SK-N-MC (cell line): ENCODE data around the gene SBF2.

Experiments used
- DNase-seq: peaks from one replicate; pipeline ENCODE4 v3.0.0-alpha.2; 2011; ENCODE audit warnings: low read depth, low spot score
- H3K27ac ChIP-seq: fragments of 200-600 bp; sonication (generic); 2 replicates; pipeline ENCODE4 v1.5.1; 2016; ENCODE audit warnings: mixed run types
- H3K36me3 ChIP-seq: fragments of 200-600 bp; sonication (generic); 2 replicates; pipeline ENCODE4 v1.6.1; 2017; ENCODE audit warnings: antibody characterized with exemption, low read length, mixed read lengths; ENCODE audit not compliant: insufficient read depth
- H3K4me3 ChIP-seq: fragments of 200-600 bp; sonication (generic); 2 replicates; pipeline ENCODE4 v1.5.1; 2016
- H3K9ac ChIP-seq: fragments of 200-600 bp; sonication (generic); 2 replicates; pipeline ENCODE4 v1.8.0; 2017; ENCODE audit warnings: mixed run types, mixed read lengths; ENCODE audit not compliant: insufficient read length
- H3K9me3 ChIP-seq: fragments of 200-600 bp; sonication (generic); 2 replicates; pipeline ENCODE4 v1.6.1; 2017; ENCODE audit warnings: low read depth, mild to moderate bottlenecking, antibody characterized with exemption, low read length, moderate library complexity, mixed read lengths
- EZH2 ChIP-seq: fragments of 200-600 bp; sonication (generic); IDR thresholded peaks from one replicate; pipeline ENCODE4 v1.6.1; 2017; ENCODE audit warnings: antibody characterized with exemption
- FOXP2 ChIP-seq: optimal IDR thresholded peaks from 2 replicates; pipeline ENCODE3; 2011; ENCODE audit warnings: mild to moderate bottlenecking, moderate library complexity; ENCODE audit not compliant: insufficient read depth; ENCODE audit errors: extremely low read length, control extremely low read depth
- POLR2AphosphoS5 ChIP-seq: IDR thresholded peaks from 2 replicates; pipeline ENCODE4 v1.6.1; 2012; ENCODE audit warnings: mild to moderate bottlenecking, low read depth, low read length, borderline replicate concordance

Gene SBF2

DNA sequence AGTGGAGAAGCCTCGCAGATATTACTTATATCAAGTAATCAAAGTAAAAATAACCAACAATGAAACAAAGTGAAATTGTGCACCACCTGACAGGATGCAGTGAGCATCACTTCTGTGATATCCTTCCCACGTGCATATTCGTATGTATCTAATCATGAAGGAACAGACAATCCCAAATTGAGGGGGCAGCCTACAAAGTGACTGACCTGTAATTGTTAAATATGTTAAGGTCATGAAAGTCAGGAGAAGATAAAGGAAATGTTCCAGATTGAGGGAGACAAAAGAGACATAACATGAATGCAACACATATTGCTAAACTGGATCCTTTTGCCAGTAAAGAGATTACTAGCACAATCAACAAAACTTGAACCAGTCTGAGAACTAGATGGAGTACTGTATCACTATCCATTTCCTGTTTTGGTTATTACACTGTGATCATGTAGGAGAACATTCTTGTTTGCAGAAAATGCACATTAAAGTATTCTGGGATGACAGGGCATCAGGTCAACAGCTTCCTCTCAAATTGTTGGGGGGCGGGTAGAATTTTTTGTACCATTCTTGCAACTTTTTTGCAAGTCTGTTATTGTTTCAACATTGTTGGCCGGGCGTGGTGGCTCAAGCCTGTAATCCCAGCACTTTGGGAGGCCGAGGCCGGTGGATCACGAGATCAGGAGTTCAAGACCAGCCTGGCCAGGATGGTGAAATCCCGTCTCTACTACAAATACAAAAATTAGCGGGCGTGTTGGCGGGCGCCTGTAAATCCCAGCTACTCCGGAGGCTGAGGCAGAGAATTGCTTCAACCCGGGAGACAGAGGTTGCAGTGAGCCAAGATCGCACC is 2.0 kb downstream of the SBF2 start:
- no peak for DNase-seq
- H3K4me3 ChIP-seq: no peak overlapping the region; the same call in 1 of the 2 replicates
- no peak for TF ChIP-seq POLR2AphosphoS5
- TF ChIP-seq FOXP2: no peak
- TF ChIP-seq EZH2: no peak

DNA sequence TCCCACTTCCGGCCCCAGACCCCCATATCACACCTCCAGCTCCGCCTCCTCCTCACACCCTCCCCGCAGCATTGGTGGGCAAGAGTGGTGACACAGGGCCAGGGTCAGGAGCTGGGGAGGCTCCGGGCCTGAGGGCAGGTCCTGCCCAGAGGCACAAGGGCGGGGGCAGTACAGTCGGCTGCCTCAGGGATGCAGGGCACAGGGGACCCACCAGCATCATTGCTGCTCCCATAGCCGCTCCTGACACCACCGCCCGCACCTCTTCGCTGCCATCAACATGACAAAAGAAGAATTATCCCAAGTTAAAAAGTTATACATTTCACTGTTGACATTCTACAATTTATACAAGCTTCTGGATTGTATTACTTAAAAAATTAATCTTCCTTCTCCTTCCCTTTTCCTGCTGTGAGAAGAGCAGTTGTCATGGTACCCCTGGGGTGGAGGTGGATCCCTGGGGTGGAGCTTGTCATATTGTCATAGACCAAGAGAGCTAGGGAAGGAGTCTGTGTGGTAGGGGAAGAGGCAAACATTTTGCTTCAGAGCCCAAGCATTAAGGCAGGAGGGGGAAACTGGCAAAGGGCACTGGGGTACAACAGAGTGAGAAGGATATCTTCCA is 4.1 kb downstream of the SBF2 start:
- TF ChIP-seq EZH2: no peak
- TF ChIP-seq FOXP2: no peak
- TF ChIP-seq POLR2AphosphoS5: no peak
- H3K9ac ChIP-seq: no peak overlapping the region
- no peaks in the 10 kb centered on the region for H3K36me3 ChIP-seq
- no peak for DNase-seq
- no peaks in the 10 kb centered on the region for H3K9me3 ChIP-seq
- no peak overlapping the region for H3K27ac ChIP-seq
- H3K4me3 ChIP-seq: peak overlapping the region; percentile 33; the same call in 1 of the 2 replicates

More for the DNA sequence above, 2.0 kb downstream of the SBF2 start:
- Histone ChIP-seq H3K9me3 (no peaks in the 10 kb centered on the region; the same call in 1 of the 2 replicates), H3K9ac (no peak overlapping the region), H3K27ac (no peak overlapping the region), H3K36me3 (no peaks in the 10 kb centered on the region)

DNA sequence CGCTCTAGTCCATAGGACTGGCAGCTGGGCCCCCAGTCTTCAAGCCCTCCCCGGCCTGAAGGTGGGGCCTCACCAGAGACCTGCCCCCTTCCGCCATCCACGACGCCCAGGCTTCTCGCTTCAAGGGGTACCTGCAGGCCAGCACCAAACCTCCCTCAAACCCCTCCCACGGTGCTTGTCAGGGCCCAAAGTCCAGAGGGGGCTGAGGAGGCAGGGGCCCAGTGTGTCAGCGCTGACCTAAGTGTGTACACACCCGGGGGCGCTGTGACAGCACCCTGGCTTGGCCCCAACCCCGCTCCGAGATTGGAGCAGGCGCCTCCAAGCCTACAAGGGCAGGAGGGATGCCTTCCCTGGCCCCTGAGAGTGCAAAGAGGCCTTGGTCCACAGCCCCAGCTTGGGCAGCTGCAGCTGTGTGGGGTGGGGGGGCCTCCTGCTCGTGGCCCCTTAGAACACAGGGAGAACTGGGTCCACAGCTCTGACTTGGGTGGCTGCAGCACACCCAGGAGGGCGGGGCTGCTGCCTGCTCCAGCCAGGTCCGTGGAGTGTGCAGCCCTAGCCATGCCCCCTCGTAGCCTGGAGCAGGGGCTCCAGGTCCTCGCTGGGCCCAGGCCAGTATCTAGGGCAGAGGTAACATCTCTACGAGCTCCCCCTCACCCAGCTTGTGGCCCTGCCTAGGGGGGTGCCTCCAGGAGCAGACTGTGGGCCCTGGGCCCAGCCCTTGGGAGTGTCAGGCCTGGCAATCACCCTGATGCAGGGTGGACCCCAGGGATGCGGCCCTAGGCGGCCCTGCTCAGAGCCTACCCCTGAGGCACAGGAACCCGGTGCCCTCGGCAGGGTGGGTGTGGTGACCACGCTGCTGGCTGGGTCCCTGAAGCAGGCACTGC is 4.9 kb downstream of the SBF2 start:
- H3K4me3 ChIP-seq: no peak overlapping the region
- no peaks in the 10 kb centered on the region for H3K9me3 ChIP-seq
- TF ChIP-seq FOXP2 (no peak), POLR2AphosphoS5 (no peak), EZH2 (no peak)
- H3K36me3 ChIP-seq: no peaks in the 10 kb centered on the region
- no peak overlapping the region for H3K27ac ChIP-seq
- no peak overlapping the region for H3K9ac ChIP-seq
- no peak for DNase-seq

DNA sequence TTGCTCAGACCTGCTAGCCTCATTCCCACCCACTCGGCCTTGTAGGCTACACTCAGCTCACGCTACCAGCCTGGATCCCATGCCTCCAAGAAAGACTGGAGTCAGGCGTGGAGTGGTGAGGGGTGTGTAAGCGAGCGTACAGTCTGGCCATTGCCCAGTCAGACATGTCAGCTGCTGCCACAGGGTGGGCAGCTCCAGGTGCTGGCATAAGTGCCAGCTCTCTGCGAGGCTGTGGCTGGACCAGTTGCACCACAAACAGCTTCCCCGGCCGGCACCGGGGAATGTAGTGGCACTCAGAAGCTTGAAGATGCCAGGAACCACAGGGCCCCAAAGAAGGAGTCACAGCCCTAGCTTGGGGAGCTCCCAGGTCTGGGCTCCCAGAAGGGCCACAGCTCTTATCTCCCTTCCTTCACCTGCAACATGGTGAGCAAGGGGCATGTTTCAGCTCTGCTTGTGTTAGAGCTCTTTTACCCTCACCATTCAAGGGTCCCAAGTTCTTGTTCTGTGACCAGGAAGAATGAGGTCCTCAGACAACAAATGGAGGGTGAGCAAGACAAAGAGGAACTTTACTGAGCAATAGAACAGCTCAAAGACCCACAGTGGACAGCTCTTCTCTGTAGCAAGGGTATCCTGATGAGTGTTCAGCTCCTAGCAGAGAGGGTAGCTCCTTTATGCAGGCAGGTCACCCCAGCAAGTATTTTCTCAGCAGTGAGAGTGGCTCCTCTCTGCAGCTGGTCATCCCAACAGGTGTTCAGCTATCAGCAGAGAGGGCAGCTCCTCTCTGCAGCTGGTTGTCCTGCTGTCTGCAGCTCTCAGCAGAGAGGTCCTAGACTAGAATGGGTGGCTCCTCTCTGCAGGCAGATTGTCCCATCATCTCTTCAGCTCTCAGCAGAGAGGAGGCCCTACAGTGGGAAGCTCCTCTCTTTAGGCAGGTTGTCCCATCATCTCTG is 6.0 kb downstream of the SBF2 start:
- H3K27ac ChIP-seq: no peak overlapping the region
- H3K4me3 ChIP-seq: no peak overlapping the region
- no peaks in the 10 kb centered on the region for H3K9me3 ChIP-seq
- H3K9ac ChIP-seq: no peak overlapping the region
- DNase-seq: no peak
- TF ChIP-seq POLR2AphosphoS5 (no peak), EZH2 (no peak), FOXP2 (no peak)
- H3K36me3 ChIP-seq: no peaks in the 10 kb centered on the region

DNA sequence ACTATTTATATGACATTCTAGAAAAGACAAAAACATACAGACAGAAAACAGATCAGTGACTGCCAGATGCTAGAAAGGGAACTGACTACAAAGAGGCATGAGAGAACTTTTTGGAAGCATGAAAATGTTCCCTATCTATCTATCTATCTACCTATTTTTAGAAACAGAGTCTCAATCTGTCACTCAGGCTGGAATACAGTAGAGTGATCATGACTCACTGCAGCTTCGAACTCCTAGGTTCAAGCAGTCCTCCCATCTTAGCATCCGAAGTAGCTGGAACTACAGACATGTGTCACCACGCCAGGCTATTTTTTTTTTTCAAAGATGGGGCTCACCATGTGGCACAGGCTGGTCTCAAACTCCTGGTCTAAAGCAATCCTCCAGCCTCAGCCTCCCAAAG is 6.9 kb downstream of the SBF2 start:
- no peak overlapping the region for H3K27ac ChIP-seq
- H3K9me3 ChIP-seq: no peaks in the 10 kb centered on the region
- DNase-seq: no peak
- TF ChIP-seq FOXP2 (no peak), POLR2AphosphoS5 (no peak), EZH2 (no peak)
- H3K9ac ChIP-seq: no peak overlapping the region
- no peaks in the 10 kb centered on the region for H3K36me3 ChIP-seq
- H3K4me3 ChIP-seq: no peak overlapping the region

DNA sequence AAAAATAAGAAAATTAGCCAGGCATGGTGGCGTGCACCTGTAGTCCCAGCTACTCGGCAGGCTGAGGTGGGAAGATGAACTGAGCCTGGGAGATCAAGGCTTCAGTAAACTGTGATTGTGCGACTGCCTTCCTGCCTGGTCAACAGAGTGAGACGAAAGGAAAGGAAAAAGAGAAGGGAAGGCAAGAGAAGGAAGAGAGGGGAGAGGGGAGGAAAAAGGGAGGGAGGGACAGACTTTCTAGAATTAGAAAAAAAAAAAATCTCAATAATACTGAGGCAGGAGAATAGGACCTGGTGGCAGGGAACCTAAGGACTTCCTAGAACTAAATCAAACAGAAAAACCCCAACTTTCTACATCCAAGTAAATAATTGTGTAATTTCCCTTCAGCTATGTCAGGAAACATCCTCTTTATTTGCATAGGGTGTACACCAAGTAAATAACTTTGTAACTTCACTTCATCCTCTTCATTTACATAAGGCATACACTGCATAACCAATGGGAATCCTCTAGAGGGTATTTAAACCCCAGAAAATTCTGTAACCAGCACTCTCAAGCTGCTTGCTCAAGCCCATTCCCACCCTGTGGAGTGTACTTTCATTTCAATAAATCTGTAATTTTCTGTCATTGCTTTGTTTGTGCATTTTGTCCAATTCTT is 8.7 kb downstream of the SBF2 start:
- peak; percentile 61 for DNase-seq
- no peaks in the 10 kb centered on the region for H3K9me3 ChIP-seq
- TF ChIP-seq EZH2 (no peak), FOXP2 (no peak), POLR2AphosphoS5 (no peak)
- H3K4me3 ChIP-seq: peak overlapping the region; percentile 62
- peak overlapping the region; percentile 88 for H3K27ac ChIP-seq
- H3K9ac ChIP-seq: no peak overlapping the region
- H3K36me3 ChIP-seq: no peaks in the 10 kb centered on the region

DNA sequence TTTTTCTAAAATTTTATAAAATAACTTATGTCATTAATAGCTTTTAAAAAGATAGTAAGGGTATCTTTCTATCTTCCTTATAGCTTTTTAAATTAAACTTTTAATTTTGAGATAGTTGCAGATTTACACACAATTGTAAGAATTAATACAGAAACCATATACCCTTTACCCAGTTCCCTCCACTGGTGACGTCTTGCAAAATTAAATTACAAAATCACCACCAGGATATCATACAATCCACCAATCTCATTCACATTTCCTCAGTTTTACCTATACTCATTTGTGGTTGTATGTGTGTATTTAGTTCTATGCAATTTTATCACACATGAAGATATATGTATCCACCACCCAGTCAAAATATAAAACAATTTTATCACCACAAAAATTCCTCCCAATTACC is 10.0 kb downstream of the SBF2 start:
- TF ChIP-seq POLR2AphosphoS5 (no peak), EZH2 (no peak), FOXP2 (no peak)
- H3K36me3 ChIP-seq: no peaks in the 10 kb centered on the region
- H3K4me3 ChIP-seq: no peak overlapping the region
- DNase-seq: no peak
- no peak overlapping the region for H3K27ac ChIP-seq
- H3K9ac ChIP-seq: no peak overlapping the region
- H3K9me3 ChIP-seq: no peaks in the 10 kb centered on the region
